MM.1S (cell line): ENCODE results near the gene VSIG4.

ENCODE experiments used
- DNase-seq: peaks from one replicate; pipeline ENCODE4 v3.0.0-alpha.2; 2015
- H2AFZ ChIP-seq: fragments of 300-600 bp; sonication (generic); 2 replicates; pipeline ENCODE4 v1.6.0; 2016; ENCODE audit warnings: antibody characterized with exemption, low read length
- H3F3A ChIP-seq: fragments of 300-600 bp; sonication (generic); 2 replicates; pipeline ENCODE4 v1.6.1; 2016; ENCODE audit warnings: mild to moderate bottlenecking, antibody characterized with exemption, low read length, moderate library complexity, mixed read lengths; ENCODE audit not compliant: insufficient read depth
- H3K27ac ChIP-seq: fragments of 300-600 bp; sonication (generic); 2 replicates; pipeline ENCODE4 v1.5.1; 2016; ENCODE audit warnings: mild to moderate bottlenecking, low read length
- H3K27me3 ChIP-seq: fragments of 300-600 bp; sonication (generic); replicated peaks from 2 replicates; pipeline ENCODE4 v1.6.0; 2016; ENCODE audit warnings: low read length; ENCODE audit not compliant: insufficient read depth
- H3K36me3 ChIP-seq: fragments of 300-600 bp; sonication (generic); replicated peaks from 2 replicates; pipeline ENCODE4 v1.6.1; 2016; ENCODE audit warnings: mild to moderate bottlenecking, low read length, mixed read lengths; ENCODE audit not compliant: insufficient read depth
- H3K4me1 ChIP-seq: fragments of 300-600 bp; sonication (generic); 2 replicates; pipeline ENCODE4 v1.6.1; 2016; ENCODE audit warnings: low read length, mixed read lengths
- H3K4me2 ChIP-seq: fragments of 300-600 bp; sonication (generic); 2 replicates; pipeline ENCODE4 v1.6.0; 2016; ENCODE audit warnings: low read depth, low read length
- H3K4me3 ChIP-seq: fragments of 300-600 bp; sonication (generic); 2 replicates; pipeline ENCODE4 v1.5.1; 2016; ENCODE audit warnings: low read length, mixed read lengths
- H3K79me2 ChIP-seq: fragments of 300-600 bp; sonication (generic); 2 replicates; pipeline ENCODE4 v1.6.1; 2016; ENCODE audit warnings: mixed run types, low read length, mixed read lengths
- H3K9ac ChIP-seq: fragments of 300-600 bp; sonication (generic); 2 replicates; pipeline ENCODE4 v1.6.1; 2016; ENCODE audit warnings: low read length, mixed read lengths
- H3K9me2 ChIP-seq: fragments of 300-600 bp; sonication (generic); replicated peaks from 2 replicates; pipeline ENCODE4 v1.6.1; 2016; ENCODE audit warnings: mild to moderate bottlenecking, low read length, mixed read lengths; ENCODE audit not compliant: insufficient read depth
- H3K9me3 ChIP-seq: fragments of 300-600 bp; sonication (generic); replicated peaks from 2 replicates; pipeline ENCODE4 v1.6.1; 2016; ENCODE audit warnings: mild to moderate bottlenecking, low read length, mixed read lengths; ENCODE audit not compliant: insufficient read depth
- H4K20me1 ChIP-seq: fragments of 300-600 bp; sonication (generic); 2 replicates; pipeline ENCODE4 v1.6.1; 2016; ENCODE audit warnings: mild to moderate bottlenecking, low read length, moderate library complexity, mixed read lengths; ENCODE audit not compliant: insufficient read depth
- CTCF ChIP-seq: fragments of 300-600 bp; sonication (generic); IDR thresholded peaks from 2 replicates; pipeline ENCODE4 v1.5.1; 2016; ENCODE audit warnings: antibody characterized with exemption, low read length, mixed read lengths
- EZH2 ChIP-seq: fragments of 300-600 bp; sonication (generic); optimal IDR thresholded peaks from 2 replicates; pipeline ENCODE3; 2017; ENCODE audit warnings: low read depth, mild to moderate bottlenecking, antibody characterized with exemption, low read length, mixed read lengths
- EZH2phosphoT487 ChIP-seq: fragments of 300-600 bp; sonication (generic); IDR thresholded peaks from 2 replicates; pipeline ENCODE4 v1.6.1; 2018; ENCODE audit warnings: antibody characterized with exemption, low read length

Gene VSIG4

GRCh38 chrX:66024570-66024969 is 15.3 kb downstream of the VSIG4 start:
- H3K27me3 ChIP-seq: no peaks in the 10 kb centered on the region
- no peaks in the 10 kb centered on the region for H3K79me2 ChIP-seq
- no peak overlapping the region for H3K9ac ChIP-seq
- H3K36me3 ChIP-seq: no peaks in the 10 kb centered on the region
- H3K9me3 ChIP-seq: no peaks in the 10 kb centered on the region
- H2AFZ ChIP-seq: no peak overlapping the region
- H3K9me2 ChIP-seq: no peaks in the 10 kb centered on the region
- no peaks in the 10 kb centered on the region for H3F3A ChIP-seq
- DNase-seq: no peak
- no peak overlapping the region for H3K27ac ChIP-seq
- H3K4me3 ChIP-seq: no peak overlapping the region
- TF ChIP-seq EZH2phosphoT487 (no peak), EZH2 (no peak), CTCF (no peak)
- H4K20me1 ChIP-seq: no peaks in the 10 kb centered on the region
- peaks cover 14% of the 10 kb centered on the region for H3K4me1 ChIP-seq
- no peak overlapping the region for H3K4me2 ChIP-seq

- Histone ChIP-seq H3K4me3 (no peak overlapping the region), H3K9me3 (no peaks in the 10 kb centered on the region), H3K36me3 (no peaks in the 10 kb centered on the region), H3K4me2 (no peak overlapping the region), H3K9me2 (no peaks in the 10 kb centered on the region), H3K27ac (no peak overlapping the region), H4K20me1 (no peaks in the 10 kb centered on the region), H3K27me3 (no peaks in the 10 kb centered on the region), H3K79me2 (no peaks in the 10 kb centered on the region), H2AFZ (no peak overlapping the region), H3F3A (no peaks in the 10 kb centered on the region), H3K4me1 (peaks cover 14% of the 10 kb centered on the region), H3K9ac (no peak overlapping the region)
- no peak for DNase-seq
- TF ChIP-seq EZH2phosphoT487 (no peak), CTCF (no peak), EZH2 (no peak)
Observed at GRCh38 chrX:66024092-66024467, 15.8 kb downstream of the VSIG4 start.

- no peak overlapping the region for H3K9ac ChIP-seq
- no peaks in the 10 kb centered on the region for H3K27me3 ChIP-seq
- TF ChIP-seq EZH2 (no peak), EZH2phosphoT487 (no peak), CTCF (no peak)
- H4K20me1 ChIP-seq: no peaks in the 10 kb centered on the region
- H3F3A ChIP-seq: no peaks in the 10 kb centered on the region
- no peaks in the 10 kb centered on the region for H3K9me3 ChIP-seq
- H2AFZ ChIP-seq: no peak overlapping the region
- no peak overlapping the region for H3K4me2 ChIP-seq
- H3K4me1 ChIP-seq: peaks cover 14% of the 10 kb centered on the region
- no peaks in the 10 kb centered on the region for H3K36me3 ChIP-seq
- DNase-seq: no peak
- H3K27ac ChIP-seq: no peak overlapping the region
- no peak overlapping the region for H3K4me3 ChIP-seq
- no peaks in the 10 kb centered on the region for H3K79me2 ChIP-seq
- no peaks in the 10 kb centered on the region for H3K9me2 ChIP-seq
Observed at GRCh38 chrX:66023385-66024091, 16.3 kb downstream of the VSIG4 start.
